Activated CD8-positive, alpha-beta memory T cell treated with anti-CD3 and anti-CD28 coated beads, Interleukin-2, amount 50 U/mL, for 24 hours (primary cell): ENCODE results near the gene HELZ2.

Source experiments
- DNase-seq: peaks from one replicate; pipeline ENCODE4 v3.0.0-alpha.2; 2020; ENCODE audit errors: extremely low read depth

HELZ2 gene

DNA sequence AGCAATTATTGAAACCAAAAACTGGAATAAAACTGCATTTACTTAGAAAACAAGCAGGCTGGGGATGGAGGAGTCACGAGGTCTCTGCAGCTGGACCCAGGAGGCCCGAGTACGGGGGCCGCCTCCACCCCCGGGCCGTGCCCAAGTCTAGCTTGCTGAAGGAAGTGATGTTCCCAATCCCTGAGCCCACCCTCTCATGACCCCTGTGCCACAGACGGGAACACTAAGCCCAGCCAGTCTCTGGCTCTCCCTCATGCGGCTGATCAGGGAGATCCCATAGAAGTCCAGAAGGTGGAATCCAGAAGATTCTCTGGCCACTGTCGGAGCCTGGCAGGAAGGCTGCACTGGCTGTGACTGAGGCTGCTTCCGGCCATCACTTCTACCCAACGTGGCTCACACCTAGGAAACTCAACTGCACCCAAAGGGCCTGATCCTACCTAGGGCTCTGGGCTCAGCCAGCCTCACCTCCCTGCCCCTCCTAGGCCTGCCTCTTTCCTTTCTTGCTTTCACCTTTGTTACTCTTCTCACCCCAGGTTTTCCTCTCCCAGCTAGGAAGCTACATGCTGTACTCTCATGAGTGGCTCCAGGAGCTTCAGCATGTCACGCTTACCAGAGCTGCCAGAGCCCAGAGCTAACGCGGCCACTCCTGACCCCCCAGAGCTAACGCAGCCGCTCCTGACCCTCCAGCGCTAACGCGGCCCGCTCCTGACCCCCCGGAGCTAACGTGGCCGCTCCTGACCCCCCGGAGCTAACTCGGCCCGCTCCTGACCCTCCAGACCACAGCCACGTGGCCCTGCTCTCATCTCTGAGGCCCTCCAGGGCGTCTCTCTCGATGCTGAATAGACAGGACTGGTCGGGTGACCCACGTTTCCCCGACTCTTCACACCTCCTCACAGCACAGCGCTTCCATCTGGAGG is 24.7 kb upstream of the HELZ2 start:
- DNase-seq = no peak

- no peak for DNase-seq
These were observed 23.8 kb upstream of the HELZ2 start for GRCh38 chr20:63597651-63598478.

GRCh38 chr20:63596423-63596822 is 22.4 kb upstream of the HELZ2 start:
- DNase-seq = no peak

DNA sequence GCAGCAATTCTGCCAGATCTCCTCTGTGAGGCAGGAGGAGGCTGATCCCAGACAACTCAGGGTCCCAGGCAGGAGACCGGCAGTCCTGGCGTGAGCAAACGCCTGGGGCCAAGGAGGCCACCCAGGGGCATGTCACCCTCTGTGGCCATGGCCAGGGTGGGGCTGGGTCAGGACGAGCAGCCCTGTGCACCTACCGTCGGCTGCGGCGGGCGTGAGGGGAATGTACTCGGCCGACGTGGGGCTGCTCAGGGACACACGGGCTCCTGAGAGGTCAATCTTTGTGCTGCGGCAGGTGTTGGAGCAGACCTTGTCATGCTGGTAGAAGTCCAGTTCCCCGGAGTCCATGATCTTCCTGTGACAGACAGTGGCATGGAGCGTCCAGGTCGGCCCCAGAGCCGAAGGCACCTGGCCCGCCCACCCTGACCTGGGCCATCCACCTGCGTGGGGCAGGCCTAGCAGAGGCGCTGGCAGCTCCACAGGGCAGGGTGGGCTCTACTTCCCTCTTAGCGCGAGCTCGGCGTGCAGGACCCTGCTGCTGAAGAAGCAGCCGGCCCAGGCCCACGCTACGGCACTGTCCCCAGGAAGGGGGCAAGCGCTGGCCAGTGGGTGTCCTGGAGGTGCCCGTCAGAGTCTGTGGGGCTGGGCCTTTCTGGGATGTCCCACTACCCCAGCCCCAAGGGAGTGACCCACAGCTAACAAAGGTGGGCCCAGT is 21.5 kb upstream of the HELZ2 start:
- no peak for DNase-seq

- no peak for DNase-seq
These were observed 20.1 kb upstream of the HELZ2 start for GRCh38 chr20:63594043-63594561.

DNA sequence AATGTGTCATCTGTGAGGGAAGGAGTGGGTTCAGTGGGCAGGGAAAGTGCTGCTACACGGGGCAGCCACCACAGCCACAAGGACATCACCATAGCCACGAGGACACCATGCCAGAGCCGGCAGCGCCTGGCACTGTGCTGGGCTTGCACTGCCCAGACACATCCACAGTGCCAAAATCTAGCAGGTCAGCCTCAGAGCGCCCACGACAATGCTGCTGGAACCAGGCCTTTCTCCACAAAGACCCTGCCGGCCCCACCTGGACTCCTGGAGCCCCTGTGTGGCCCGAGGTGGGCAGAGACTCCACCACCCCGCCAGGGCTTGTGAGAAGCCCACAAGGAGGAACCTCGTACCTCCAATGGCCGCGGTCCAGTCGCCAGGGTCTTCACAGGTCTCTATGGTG is 18.6 kb upstream of the HELZ2 start:
- DNase-seq = no peak

GRCh38 chr20:63591786-63592355 is 17.8 kb upstream of the HELZ2 start:
- DNase-seq = no peak

DNA sequence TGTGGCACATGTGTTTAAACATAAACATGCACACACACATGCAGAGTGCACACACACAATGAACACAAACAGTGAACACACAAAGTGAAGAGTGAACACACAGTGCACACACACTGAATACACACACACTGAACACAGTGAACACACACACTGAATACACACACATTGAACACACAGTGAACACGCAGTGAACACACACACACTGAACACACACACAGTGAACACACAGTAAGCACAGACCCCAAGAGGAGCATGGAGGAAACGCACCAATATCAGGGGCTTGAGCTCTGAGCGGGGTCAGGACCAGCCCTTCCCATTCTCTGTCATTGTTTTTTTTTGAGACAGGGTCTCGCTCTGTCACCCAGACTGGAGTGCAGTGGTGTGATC is 17.1 kb upstream of the HELZ2 start:
- DNase-seq = no peak

- DNase-seq = no peak
These were observed 16.4 kb upstream of the HELZ2 start for GRCh38 chr20:63590218-63591146.

DNA sequence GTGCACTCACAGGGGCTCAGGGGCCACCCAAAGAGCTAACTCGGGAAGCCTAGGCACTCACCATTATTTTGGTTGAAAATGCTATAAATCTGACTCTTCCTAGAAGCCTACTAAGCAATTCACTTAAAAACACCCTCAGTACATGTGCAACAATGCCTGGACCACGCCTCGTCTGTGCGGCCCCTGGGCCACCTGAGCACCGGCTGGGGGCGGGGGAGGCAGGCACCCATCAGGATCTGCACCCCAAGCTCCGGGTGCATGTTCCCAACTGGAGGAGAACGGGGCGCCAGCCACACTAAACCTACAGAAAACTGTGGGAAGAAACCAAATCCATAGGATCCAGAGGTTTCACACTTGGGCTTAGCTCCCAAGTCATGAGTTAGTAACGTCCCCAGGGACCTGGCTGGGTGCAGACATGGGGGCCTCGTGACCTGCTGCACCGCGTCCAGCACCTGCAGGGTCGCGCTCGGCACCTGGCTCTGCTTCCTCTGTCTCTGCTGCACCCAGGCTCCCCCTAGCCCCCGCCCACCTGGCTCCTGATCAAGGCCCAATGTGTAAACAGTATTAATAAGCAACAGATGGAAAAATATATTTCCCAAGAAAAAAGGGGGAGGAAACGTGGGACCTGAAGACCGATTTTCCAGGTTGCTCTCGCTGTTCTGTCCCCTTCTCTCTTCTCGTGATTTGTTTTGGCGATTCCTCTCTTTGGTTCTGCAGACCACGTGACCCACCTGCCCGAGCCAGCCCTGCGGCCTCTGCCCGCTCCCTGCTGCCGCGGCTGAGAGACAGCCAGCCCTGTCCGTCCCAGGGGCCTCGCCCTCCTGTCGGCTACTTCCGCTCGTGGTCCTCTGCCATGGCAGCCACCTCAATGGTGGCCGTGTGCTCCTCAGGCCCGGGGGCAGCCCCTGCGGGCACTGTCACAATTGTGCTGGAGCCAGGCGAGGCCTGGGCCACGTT is 15.5 kb upstream of the HELZ2 start:
- no peak for DNase-seq

DNA sequence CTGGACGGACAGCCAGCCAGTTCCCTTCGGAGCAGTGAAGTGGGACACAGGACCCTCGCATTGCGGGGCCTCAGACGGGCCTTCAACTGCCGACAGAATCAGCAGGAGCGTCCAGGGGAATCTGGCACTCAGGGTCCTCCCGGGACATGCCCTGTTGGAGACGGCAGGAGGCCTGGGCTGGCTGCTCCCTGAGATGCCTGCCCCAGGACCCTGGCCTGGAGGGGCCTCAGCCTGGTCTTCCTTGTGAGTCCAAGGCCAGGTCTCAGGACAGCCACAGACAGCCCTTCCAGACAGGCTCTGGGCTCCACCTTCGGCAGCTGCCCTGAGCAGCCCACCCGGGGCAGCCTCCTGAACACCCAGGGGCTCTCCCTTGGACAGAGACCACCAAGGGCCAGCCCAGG is 14.6 kb upstream of the HELZ2 start:
- DNase-seq = no peak

DNA sequence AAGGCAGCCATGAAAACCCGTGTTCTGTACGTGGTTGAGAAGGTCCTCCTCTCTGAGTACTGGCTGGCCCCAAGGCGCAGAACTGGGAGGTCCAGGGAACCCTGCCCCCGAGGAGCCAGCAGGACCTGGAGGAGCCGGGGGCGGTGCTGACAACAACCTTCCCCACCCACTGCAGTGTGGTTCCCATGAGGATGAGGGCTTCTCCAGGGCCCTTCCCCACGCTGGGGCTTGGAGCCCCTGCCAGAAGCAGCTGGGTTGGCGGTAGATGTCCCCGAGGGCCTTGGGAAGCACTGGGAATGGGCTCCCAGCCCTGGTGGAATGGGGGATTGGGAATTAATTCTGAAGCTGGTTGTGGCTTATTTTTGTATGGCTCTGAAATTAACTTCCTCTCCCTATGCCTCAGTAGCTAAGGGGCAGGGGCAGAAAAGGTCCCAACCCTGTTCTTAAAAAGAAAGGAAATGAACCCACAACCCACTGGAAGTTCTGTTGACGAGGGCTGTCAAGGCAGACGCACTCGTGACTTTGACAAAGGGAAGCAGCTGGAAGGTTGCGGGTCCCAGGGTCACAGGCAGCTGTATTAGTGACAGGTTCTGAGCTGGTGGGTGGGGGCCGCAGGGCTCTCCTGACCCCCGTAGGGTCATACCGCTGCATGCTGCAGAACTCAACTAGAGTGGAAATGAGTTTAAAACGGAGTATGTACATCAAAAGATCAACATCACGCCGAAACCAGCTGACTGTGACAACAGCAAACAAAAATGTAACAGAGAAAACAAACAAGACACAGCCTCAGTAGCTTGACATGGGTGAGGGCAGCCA is 13.9 kb upstream of the HELZ2 start:
- DNase-seq = no peak

GRCh38 chr20:63587256-63587655 is 13.2 kb upstream of the HELZ2 start:
- no peak for DNase-seq

DNA sequence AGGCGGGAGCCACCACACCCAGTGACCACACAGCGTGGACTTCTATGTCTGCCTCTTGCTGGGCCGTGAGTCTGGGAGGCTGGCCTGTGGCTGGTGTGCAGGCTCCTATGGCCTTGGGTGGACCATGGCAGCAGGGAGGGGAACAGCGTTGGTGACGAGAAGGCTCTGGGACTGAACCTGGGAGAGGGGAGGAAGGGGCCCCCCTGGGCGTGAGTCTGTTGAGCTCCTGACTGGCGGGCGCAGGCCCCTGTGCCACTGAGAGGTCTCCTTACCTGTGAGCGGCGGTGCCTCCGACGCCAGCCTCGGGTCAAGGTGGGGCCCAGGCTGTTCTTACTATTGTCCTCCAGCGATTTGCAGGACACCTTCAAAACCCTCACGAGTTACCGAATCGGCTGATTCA is 12.8 kb upstream of the HELZ2 start:
- no peak for DNase-seq

GRCh38 chr20:63585616-63586565 is 11.9 kb upstream of the HELZ2 start:
- no peak for DNase-seq

DNA sequence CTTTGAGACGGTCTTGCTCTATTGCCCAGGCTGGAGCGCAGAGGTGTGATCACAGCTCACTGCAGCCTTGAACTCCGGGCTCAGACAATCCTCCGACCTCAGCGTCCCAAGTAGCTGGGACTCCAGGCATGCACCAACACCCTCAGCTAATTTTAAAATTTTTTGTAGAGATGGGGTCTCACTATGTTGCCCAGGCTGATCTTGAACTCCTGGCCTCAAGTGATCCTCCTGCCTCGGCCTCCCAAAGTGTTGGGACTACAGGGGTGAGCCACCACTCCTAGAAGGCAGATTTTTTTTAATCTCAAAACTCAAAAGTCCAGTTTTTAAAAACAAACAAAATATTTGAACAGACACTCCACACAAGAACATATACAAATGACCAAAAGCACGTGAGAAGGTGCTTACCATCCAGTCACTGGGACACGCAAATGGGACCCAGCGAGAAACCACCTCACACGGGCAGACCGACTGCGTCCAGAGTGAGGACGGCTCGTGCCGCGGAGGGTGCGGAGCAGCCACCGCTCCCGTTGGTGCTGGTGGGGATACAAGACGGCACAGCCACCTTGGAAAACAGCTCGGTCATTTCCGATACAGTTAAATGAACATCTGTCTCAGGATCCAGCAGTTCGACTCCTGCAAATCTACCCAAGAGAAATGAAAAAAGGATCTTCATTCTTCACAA is 8.5 kb upstream of the HELZ2 start:
- DNase-seq = no peak
